ENCODE measurements around the gene GFER.

Gene GFER

GRCh38 chr16:1992704-1993317 is 8.8 kb downstream of the GFER start:
- no peak for TF ChIP-seq CTCF (IDR thresholded peaks at IDR 0.05; ENCODE audit: control insufficient read depth, insufficient read depth, low read depth, low read length, missing control alignments)
- DNase-seq (ENCODE audit: low read depth) = no peak
- H3K4me3 ChIP-seq (ENCODE audit: control insufficient read depth, low read depth, low read length) = no peak overlapping the region

GRCh38 chr16:1993731-1994131 is 9.7 kb downstream of the GFER start:
- TF ChIP-seq CTCF (IDR thresholded peaks at IDR 0.05; ENCODE audit: control insufficient read depth, insufficient read depth, low read depth, low read length, missing control alignments) = no peak
- no peak for DNase-seq (ENCODE audit: low read depth)
- H3K4me3 ChIP-seq (ENCODE audit: control insufficient read depth, low read depth, low read length) = no peak overlapping the region

GRCh38 chr16:1997494-1998359 is 13.7 kb downstream of the GFER start:
- no peak overlapping the region for H3K4me3 ChIP-seq (ENCODE audit: control insufficient read depth, low read depth, low read length)
- TF ChIP-seq CTCF (IDR thresholded peaks at IDR 0.05; ENCODE audit: control insufficient read depth, insufficient read depth, low read depth, low read length, missing control alignments) = no peak
- DNase-seq (ENCODE audit: low read depth) = peak; percentile 59

- DNase-seq (ENCODE audit: low read depth) = no peak
- no peak overlapping the region for H3K4me3 ChIP-seq (ENCODE audit: control insufficient read depth, low read depth, low read length)
- no peak for TF ChIP-seq CTCF (IDR thresholded peaks at IDR 0.05; ENCODE audit: control insufficient read depth, insufficient read depth, low read depth, low read length, missing control alignments)
These were observed 14.4 kb downstream of the GFER start for GRCh38 chr16:1998360-1998835.

- no peak overlapping the region for H3K4me3 ChIP-seq (ENCODE audit: control insufficient read depth, low read depth, low read length)
- no peak for TF ChIP-seq CTCF (IDR thresholded peaks at IDR 0.05; ENCODE audit: control insufficient read depth, insufficient read depth, low read depth, low read length, missing control alignments)
- DNase-seq (ENCODE audit: low read depth) = no peak
These were observed 15.1 kb downstream of the GFER start for GRCh38 chr16:1998852-1999801.

GRCh38 chr16:1999866-2000514 is 16.0 kb downstream of the GFER start:
- no peak overlapping the region for H3K4me3 ChIP-seq (ENCODE audit: control insufficient read depth, low read depth, low read length)
- no peak for TF ChIP-seq CTCF (IDR thresholded peaks at IDR 0.05; ENCODE audit: control insufficient read depth, insufficient read depth, low read depth, low read length, missing control alignments)
- DNase-seq (ENCODE audit: low read depth) = no peak
